SK-N-SH treated with all-trans-retinoic acid at 6 μM for 48 hours (cell line): Measurements from ENCODE around the gene HYCC1.

Experiments used
- BACH2 ChIP-seq: fragments of 250-450 bp; sonication (Bioruptor Pico); IDR thresholded peaks from 2 replicates; pipeline ENCODE4 v1.9.0; 2021; ENCODE audit warnings: mild to moderate bottlenecking, borderline replicate concordance
- CREB5 ChIP-seq: fragments of 250-450 bp; sonication (Bioruptor Pico); IDR thresholded peaks from 2 replicates; pipeline ENCODE4 v1.5.1; 2020; ENCODE audit warnings: low read depth, mild to moderate bottlenecking, moderate library complexity
- CSRNP3 ChIP-seq: fragments of 250-450 bp; sonication (Bioruptor Pico); IDR thresholded peaks from 2 replicates; pipeline ENCODE4 v1.5.1; 2021; ENCODE audit warnings: mild to moderate bottlenecking, moderate library complexity
- GLIS3 ChIP-seq: fragments of 250-450 bp; sonication (Bioruptor Pico); IDR thresholded peaks from 2 replicates; pipeline ENCODE4 v1.5.0; 2020; ENCODE audit warnings: mild to moderate bottlenecking, moderate library complexity
- PPARA ChIP-seq: fragments of 250-450 bp; sonication (Bioruptor Pico); IDR thresholded peaks from 2 replicates; pipeline ENCODE4 v1.5.0; 2020; ENCODE audit warnings: mild to moderate bottlenecking, borderline replicate concordance
- RARB ChIP-seq: fragments of 250-450 bp; sonication (Bioruptor Pico); IDR thresholded peaks from 2 replicates; pipeline ENCODE4 v1.8.0; 2021; ENCODE audit warnings: mild to moderate bottlenecking, moderate library complexity

- TF ChIP-seq CREB5 (CRISPR knock-in tag) (no peak), CSRNP3 (CRISPR knock-in tag) (no peak), PPARA (CRISPR knock-in tag) (no peak), RARB (CRISPR knock-in tag) (no peak), BACH2 (CRISPR knock-in tag) (no peak), GLIS3 (CRISPR knock-in tag) (no peak)
Measured at GRCh38 chr7:22989643-22990587, 24.0 kb downstream of the HYCC1 start.
